SK-N-SH treated with all-trans-retinoic acid at 6 μM for 48 hours (cell line): ENCODE measurements around the gene C12orf75.

Experiments
- ATAC-seq: fragments of 200-7000 bp; cut with Tn5 transposase; 3 replicates; pipeline ENCODE4 v1.9.1; 2020; ENCODE audit warnings: mild to moderate bottlenecking, moderate library complexity
- ARNTL ChIP-seq: fragments of 450-650 bp; formaldehyde crosslinking; IDR thresholded peaks from 2 replicates; pipeline ENCODE4 v1.5.0; 2020; ENCODE audit warnings: low read depth, mild to moderate bottlenecking, moderate library complexity, borderline replicate concordance
- BACH2 ChIP-seq: fragments of 250-450 bp; sonication (Bioruptor Pico); IDR thresholded peaks from 2 replicates; pipeline ENCODE4 v1.9.0; 2021; ENCODE audit warnings: mild to moderate bottlenecking, borderline replicate concordance
- CSDC2 ChIP-seq: fragments of 250-450 bp; sonication (Bioruptor Pico); IDR thresholded peaks from 2 replicates; pipeline ENCODE4 v1.5.0; 2020; ENCODE audit warnings: mild to moderate bottlenecking, moderate library complexity
- CSRNP3 ChIP-seq: fragments of 250-450 bp; sonication (Bioruptor Pico); IDR thresholded peaks from 2 replicates; pipeline ENCODE4 v1.5.1; 2021; ENCODE audit warnings: mild to moderate bottlenecking, moderate library complexity
- ESRRG ChIP-seq: fragments of 250-450 bp; sonication (Bioruptor Pico); IDR thresholded peaks from 2 replicates; pipeline ENCODE4 v1.6.1; 2021; ENCODE audit warnings: mild to moderate bottlenecking
- GLIS3 ChIP-seq: fragments of 250-450 bp; sonication (Bioruptor Pico); IDR thresholded peaks from 2 replicates; pipeline ENCODE4 v1.5.0; 2020; ENCODE audit warnings: mild to moderate bottlenecking, moderate library complexity
- ISL1 ChIP-seq: fragments of 250-450 bp; sonication (Bioruptor Pico); IDR thresholded peaks from 2 replicates; pipeline ENCODE4 v2.1.2; 2022; ENCODE audit warnings: mild to moderate bottlenecking, moderate library complexity
- OSR1 ChIP-seq: fragments of 250-450 bp; sonication (Bioruptor Pico); IDR thresholded peaks from 2 replicates; pipeline ENCODE4 v1.8.0; 2022; ENCODE audit warnings: moderate library complexity, mild to moderate bottlenecking, inconsistent platforms
- POU6F1 ChIP-seq: fragments of 250-450 bp; sonication (Bioruptor Pico); IDR thresholded peaks from 2 replicates; pipeline ENCODE4 v1.8.0; 2021; ENCODE audit warnings: low read depth, mild to moderate bottlenecking, moderate library complexity, borderline replicate concordance
- PPARA ChIP-seq: fragments of 250-450 bp; sonication (Bioruptor Pico); IDR thresholded peaks from 2 replicates; pipeline ENCODE4 v1.5.0; 2020; ENCODE audit warnings: mild to moderate bottlenecking, borderline replicate concordance
- RARB ChIP-seq: fragments of 250-450 bp; sonication (Bioruptor Pico); IDR thresholded peaks from 2 replicates; pipeline ENCODE4 v1.8.0; 2021; ENCODE audit warnings: mild to moderate bottlenecking, moderate library complexity
- SNAI2 ChIP-seq: fragments of 250-450 bp; sonication (Bioruptor Pico); IDR thresholded peaks from 2 replicates; pipeline ENCODE4 v1.5.0; 2020; ENCODE audit warnings: mild to moderate bottlenecking, moderate library complexity
- TCF4 ChIP-seq: fragments of 250-450 bp; sonication (Bioruptor Pico); IDR thresholded peaks from 2 replicates; pipeline ENCODE4 v1.8.0; 2021; ENCODE audit warnings: mild to moderate bottlenecking, moderate library complexity, borderline replicate concordance
- TOX ChIP-seq: fragments of 250-450 bp; sonication (Bioruptor Pico); IDR thresholded peaks from 2 replicates; pipeline ENCODE4 v1.8.0; 2021; ENCODE audit warnings: mild to moderate bottlenecking, moderate library complexity, borderline replicate concordance
- ZFP3 ChIP-seq: fragments of 250-450 bp; sonication (Bioruptor Pico); IDR thresholded peaks from 2 replicates; pipeline ENCODE4 v1.5.0; 2020; ENCODE audit warnings: mild to moderate bottlenecking, moderate library complexity
- ZFP30 ChIP-seq: fragments of 450-650 bp; formaldehyde crosslinking; IDR thresholded peaks from 2 replicates; pipeline ENCODE4 v1.5.0; 2022; ENCODE audit warnings: mild to moderate bottlenecking, moderate library complexity
- ZNF565 ChIP-seq: fragments of 450-650 bp; formaldehyde crosslinking; conservative IDR thresholded peaks from 2 replicates; pipeline ENCODE4 v1.5.0; 2020; ENCODE audit warnings: low read depth, mild to moderate bottlenecking, moderate library complexity
- ZNF70 ChIP-seq: fragments of 450-650 bp; formaldehyde crosslinking; IDR thresholded peaks from 2 replicates; pipeline ENCODE4 v1.5.0; 2020; ENCODE audit warnings: mild to moderate bottlenecking, moderate library complexity
- ZNF8 ChIP-seq: fragments of 450-650 bp; formaldehyde crosslinking; IDR thresholded peaks from 2 replicates; pipeline ENCODE4 v1.5.0; 2020; ENCODE audit warnings: mild to moderate bottlenecking, moderate library complexity
- TF ChIP-seq, protein P1 (sequence below): fragments of 250-450 bp; sonication (Bioruptor Pico); IDR thresholded peaks from 2 replicates; pipeline ENCODE4 v1.5.1; 2020; ENCODE audit warnings: low read depth, mild to moderate bottlenecking, moderate library complexity

C12orf75 gene

GRCh38 chr12:105409801-105410471 lies 79.4 kb downstream of the C12orf75 start:
- TF ChIP-seq ZNF70 (CRISPR knock-in tag) (no peak), TOX (CRISPR knock-in tag) (no peak), POU6F1 (CRISPR knock-in tag) (no peak), BACH2 (CRISPR knock-in tag) (no peak), SNAI2 (no peak), ISL1 (CRISPR knock-in tag) (no peak), ZFP30 (CRISPR knock-in tag) (no peak)
- TF ChIP-seq, all 23 proteins: peak for 0
- ATAC-seq, result peak; percentile 62

GRCh38 chr12:105413911-105414487 lies 83.5 kb downstream of the C12orf75 start:
- ATAC-seq, result no peak
- TF ChIP-seq ZFP3 (CRISPR knock-in tag), result no peak
- TF ChIP-seq ZFP30 (CRISPR knock-in tag), result no peak
- TF ChIP-seq ZNF8 (CRISPR knock-in tag), result no peak
- no peak for TF ChIP-seq POU6F1 (CRISPR knock-in tag)
- no peak for TF ChIP-seq ZNF565 (CRISPR knock-in tag)
- TF ChIP-seq ESRRG, result no peak

- ATAC-seq, result peak; percentile 30
- no peak for TF ChIP-seq ZNF565 (CRISPR knock-in tag)
- TF ChIP-seq RARB, result no peak
- TF ChIP-seq TCF4 (CRISPR knock-in tag), result no peak
- TF ChIP-seq TOX (CRISPR knock-in tag), result no peak
- no peak for TF ChIP-seq CSDC2 (CRISPR knock-in tag)
- no peak for TF ChIP-seq POU6F1 (CRISPR knock-in tag)
- no peak for TF ChIP-seq ISL1 (CRISPR knock-in tag)
- no peak for TF ChIP-seq CSRNP3
- no peak for TF ChIP-seq ARNTL
- no peak for TF ChIP-seq SNAI2
- TF ChIP-seq ZNF8 (CRISPR knock-in tag), result no peak
- no peak for TF ChIP-seq ZFP3 (CRISPR knock-in tag)
- TF ChIP-seq GLIS3, result no peak
These were observed 87.2 kb downstream of the C12orf75 start for GRCh38 chr12:105417732-105418131.

GRCh38 chr12:105418229-105418628 lies 87.7 kb downstream of the C12orf75 start:
- ATAC-seq, result peak; percentile 82
- TF ChIP-seq ISL1 (CRISPR knock-in tag), result no peak
- TF ChIP-seq ESRRG, result no peak
- TF ChIP-seq ZNF565 (CRISPR knock-in tag), result no peak
- no peak for TF ChIP-seq CSDC2 (CRISPR knock-in tag)
- no peak for TF ChIP-seq ZNF8 (CRISPR knock-in tag)
- TF ChIP-seq PPARA (CRISPR knock-in tag), result no peak
- no peak for TF ChIP-seq POU6F1 (CRISPR knock-in tag)
- no peak for TF ChIP-seq CSRNP3
- no peak for TF ChIP-seq OSR1 (CRISPR knock-in tag)
- TF ChIP-seq, protein P1, sequence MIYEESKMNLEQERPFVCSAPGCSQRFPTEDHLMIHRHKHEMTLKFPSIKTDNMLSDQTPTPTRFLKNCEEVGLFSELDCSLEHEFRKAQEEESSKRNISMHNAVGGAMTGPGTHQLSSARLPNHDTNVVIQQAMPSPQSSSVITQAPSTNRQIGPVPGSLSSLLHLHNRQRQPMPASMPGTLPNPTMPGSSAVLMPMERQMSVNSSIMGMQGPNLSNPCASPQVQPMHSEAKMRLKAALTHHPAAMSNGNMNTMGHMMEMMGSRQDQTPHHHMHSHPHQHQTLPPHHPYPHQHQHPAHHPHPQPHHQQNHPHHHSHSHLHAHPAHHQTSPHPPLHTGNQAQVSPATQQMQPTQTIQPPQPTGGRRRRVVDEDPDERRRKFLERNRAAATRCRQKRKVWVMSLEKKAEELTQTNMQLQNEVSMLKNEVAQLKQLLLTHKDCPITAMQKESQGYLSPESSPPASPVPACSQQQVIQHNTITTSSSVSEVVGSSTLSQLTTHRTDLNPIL (CRISPR knock-in tag), result no peak
- no peak for TF ChIP-seq TCF4 (CRISPR knock-in tag)
- no peak for TF ChIP-seq ZNF70 (CRISPR knock-in tag)
- TF ChIP-seq ZFP30 (CRISPR knock-in tag), result no peak
